IMR-90 (cell line): ENCODE data around the gene C1QTNF7. TPM values are rescaled to one million over a fixed set of nuclear protein-coding genes. Genes with fewer than 3 reads are reported as not detected.
A peak's percentile ranks its signal among the peaks of the same experiment; 100 is the strongest.

ENCODE experiments used
- ATAC-seq: fragments of 200-7000 bp; cut with Tn5 transposase; 2 replicates; pipeline ENCODE4 v1.9.1; 2020; ENCODE audit warnings: low read depth, mild to moderate bottlenecking, moderate library complexity
- BruUV-seq: library from RNA; stranded (reverse); fragments of 400-500 nt; replicated peaks from 2 replicates; lab custom pipeline; 2021; lab: Mats Ljungman, UMichigan
- CTCF ChIA-PET: fragments of 300-600 bp; formaldehyde crosslinking; extraction: SDS; loops from one replicate; lab custom pipeline; 2021; ENCODE audit warnings: antibody characterized with exemption; lab: Yijun Ruan, JAX
- POLR2A ChIA-PET: fragments of 300-600 bp; sonication (Branson Sonifier 250); formaldehyde crosslinking; loops from one replicate; lab custom pipeline; 2022; ENCODE audit warnings: antibody characterized with exemption; ENCODE audit not compliant: unreplicated experiment; lab: Charles Lee
- DNase-seq: peaks from one replicate; pipeline ENCODE4 v3.0.0; 2013
- H2AFZ ChIP-seq: replicated peaks from 2 replicates; pipeline ENCODE3; 2013; ENCODE audit warnings: low read length, mild to moderate bottlenecking; ENCODE audit not compliant: poor library complexity
- H2AK5ac ChIP-seq: 2 replicates; pipeline ENCODE4 v1.6.1; 2013; ENCODE audit warnings: low read depth, low read length, inconsistent platforms
- H2AK9ac ChIP-seq: replicated peaks from 2 replicates; pipeline ENCODE3; 2013; ENCODE audit warnings: mild to moderate bottlenecking, low read depth, low read length, moderate library complexity; ENCODE audit not compliant: poor library complexity
- H2BK120ac ChIP-seq: 2 replicates; pipeline ENCODE4 v1.6.1; 2013; ENCODE audit warnings: low read depth, low read length, inconsistent platforms
- H2BK15ac ChIP-seq: 3 replicates; pipeline ENCODE4 v1.6.1; 2013; ENCODE audit warnings: low read depth, low read length, inconsistent platforms
- H2BK20ac ChIP-seq: 2 replicates; pipeline ENCODE4 v1.6.1; 2013; ENCODE audit warnings: low read depth, mild to moderate bottlenecking, inconsistent platforms, low read length, moderate library complexity
- H2BK5ac ChIP-seq: 2 replicates; pipeline ENCODE4 v1.6.1; 2013; ENCODE audit warnings: mild to moderate bottlenecking, low read depth, low read length, inconsistent platforms; ENCODE audit not compliant: poor library complexity, severe bottlenecking
- H3K14ac ChIP-seq: replicated peaks from 2 replicates; pipeline ENCODE4 v1.6.1; 2013; ENCODE audit warnings: low read depth, low read length, inconsistent platforms
- H3K18ac ChIP-seq: 2 replicates; pipeline ENCODE4 v1.6.1; 2013; ENCODE audit warnings: low read depth, low read length, control low read depth
- H3K23ac ChIP-seq: 2 replicates; pipeline ENCODE4 v1.6.1; 2013; ENCODE audit warnings: low read depth, low read length, inconsistent platforms
- H3K27ac ChIP-seq: 2 replicates; pipeline ENCODE4 v1.5.1; 2013; ENCODE audit warnings: mild to moderate bottlenecking, control low read depth, low read length; ENCODE audit not compliant: insufficient read depth
- H3K27me3 ChIP-seq: 2 replicates; pipeline ENCODE4 v1.6.1; 2013; ENCODE audit warnings: low read length; ENCODE audit not compliant: control insufficient read depth, insufficient read depth
- H3K36me3 ChIP-seq: 2 replicates; pipeline ENCODE4 v1.6.1; 2013; ENCODE audit warnings: low read length, mixed read lengths; ENCODE audit not compliant: control insufficient read depth, insufficient read depth
- H3K4ac ChIP-seq: 2 replicates; pipeline ENCODE4 v1.6.1; 2013; ENCODE audit warnings: low read depth, low read length, inconsistent platforms
- H3K4me1 ChIP-seq: 2 replicates; pipeline ENCODE4 v1.6.1; 2013; ENCODE audit warnings: low read length, mixed read lengths; ENCODE audit not compliant: control insufficient read depth, insufficient read depth
- H3K4me2 ChIP-seq: 2 replicates; pipeline ENCODE4 v1.6.1; 2013; ENCODE audit warnings: low read depth, mild to moderate bottlenecking, control low read depth, low read length, moderate library complexity
- H3K4me3 ChIP-seq: 2 replicates; pipeline ENCODE4 v1.5.1; 2013; ENCODE audit warnings: low read depth, mild to moderate bottlenecking, control low read depth, low read length, moderate library complexity; ENCODE audit not compliant: insufficient read depth
- H3K56ac ChIP-seq: 2 replicates; pipeline ENCODE4 v1.6.1; 2013; ENCODE audit warnings: low read length, inconsistent platforms; ENCODE audit not compliant: insufficient read depth; ENCODE audit errors: extremely low read depth
- H3K79me1 ChIP-seq, 2 experiments: 2 replicates each; pipeline ENCODE4 v1.6.1; 2013; ENCODE audit warnings: low read length in 2 of 2, inconsistent platforms in 1 of 2, low read depth in 1 of 2
- H3K9ac ChIP-seq: 2 replicates; pipeline ENCODE4 v1.6.1; 2013; ENCODE audit warnings: low read depth, low read length, control low read depth
- H3K9me1 ChIP-seq: 2 replicates; pipeline ENCODE4 v1.6.1; 2013; ENCODE audit warnings: low read length, inconsistent platforms; ENCODE audit not compliant: insufficient read depth
- H3K9me3 ChIP-seq: 2 replicates; pipeline ENCODE4 v1.6.1; 2013; ENCODE audit warnings: low read length; ENCODE audit not compliant: control insufficient read depth, insufficient read depth
- H4K20me1 ChIP-seq: 2 replicates; pipeline ENCODE4 v1.6.1; 2013; ENCODE audit warnings: low read length, inconsistent platforms; ENCODE audit not compliant: insufficient read depth
- H4K5ac ChIP-seq: 2 replicates; pipeline ENCODE4 v1.6.1; 2013; ENCODE audit warnings: mild to moderate bottlenecking, low read depth, low read length, control low read depth
- H4K8ac ChIP-seq, 2 experiments: 2 replicates each; pipeline ENCODE4 v1.6.1; 2013; ENCODE audit warnings: low read depth in 2 of 2, low read length in 2 of 2, control low read depth in 1 of 2, inconsistent platforms in 1 of 2
- H4K91ac ChIP-seq: 2 replicates; pipeline ENCODE4 v1.6.1; 2013; ENCODE audit warnings: low read depth, low read length, inconsistent platforms; ENCODE audit not compliant: insufficient read depth
- BHLHE40 ChIP-seq: fragments of 150-350 bp; IDR thresholded peaks from 2 replicates; pipeline ENCODE4 v1.6.1; 2016; ENCODE audit warnings: mild to moderate bottlenecking, low read depth, low read length
- CEBPB ChIP-seq: IDR thresholded peaks from 2 replicates; pipeline ENCODE4 v1.6.1; 2012; ENCODE audit warnings: low read depth, low read length, improper control_type of control experiment
- CHD1 ChIP-seq: IDR thresholded peaks from 2 replicates; pipeline ENCODE4 v1.6.1; 2012; ENCODE audit warnings: low read depth, low read length, improper control_type of control experiment
- FOS ChIP-seq: fragments of 150-350 bp; IDR thresholded peaks from 2 replicates; pipeline ENCODE4 v1.6.1; 2016; ENCODE audit warnings: low read depth, low read length
- MAFK ChIP-seq: IDR thresholded peaks from 2 replicates; pipeline ENCODE4 v1.6.1; 2012; ENCODE audit warnings: low read depth, low read length, improper control_type of control experiment
- MAZ ChIP-seq: IDR thresholded peaks from 2 replicates; pipeline ENCODE4 v1.6.1; 2012; ENCODE audit warnings: low read depth, mild to moderate bottlenecking, low read length, improper control_type of control experiment, moderate library complexity, borderline replicate concordance
- MXI1 ChIP-seq: IDR thresholded peaks from 2 replicates; pipeline ENCODE4 v1.6.1; 2012; ENCODE audit warnings: low read depth, mild to moderate bottlenecking, low read length, moderate library complexity, borderline replicate concordance
- NFE2L2 ChIP-seq: fragments of 150-350 bp; IDR thresholded peaks from 2 replicates; pipeline ENCODE4 v1.6.1; 2016; ENCODE audit warnings: low read depth, mild to moderate bottlenecking, low read length
- POLR2A ChIP-seq: IDR thresholded peaks from 2 replicates; pipeline ENCODE4 v1.6.1; 2012; ENCODE audit warnings: mild to moderate bottlenecking, low read depth, low read length
- RAD21 ChIP-seq: IDR thresholded peaks from 2 replicates; pipeline ENCODE4 v1.6.1; 2012; ENCODE audit warnings: low read length, improper control_type of control experiment
- RCOR1 ChIP-seq: IDR thresholded peaks from 2 replicates; pipeline ENCODE4 v1.6.1; 2012; ENCODE audit warnings: mild to moderate bottlenecking, low read length, improper control_type of control experiment; ENCODE audit not compliant: insufficient replicate concordance
- RFX5 ChIP-seq: IDR thresholded peaks from 2 replicates; pipeline ENCODE4 v1.8.0; 2012; ENCODE audit warnings: low read depth, mild to moderate bottlenecking, low read length, moderate library complexity
- SMC3 ChIP-seq: fragments of 150-350 bp; IDR thresholded peaks from 2 replicates; pipeline ENCODE4 v1.6.1; 2016; ENCODE audit warnings: low read depth, mild to moderate bottlenecking, antibody characterized with exemption, low read length, moderate library complexity
- WGBS, 2 experiments: methylation state at CpG; one replicate each; pipeline versions ENCODE4 v1.1.5 to v1.1.7; 2013; ENCODE audit warnings: missing lambda C conversion rate in 2 of 2; ENCODE audit not compliant: insufficient read length in 1 of 2; ENCODE audit errors: extremely low coverage in 2 of 2; 5-methylcytosine and 5-hydroxymethylcytosine counted together
- dilution Hi-C: fragments of 300-500 bp; cut with HindIII; formaldehyde crosslinking; loops from one replicate; pipeline ENCODE4 v1.14.3; 2018; ENCODE audit warnings: low sequenced_read_pairs; ENCODE audit not compliant: unreplicated experiment
- in situ Hi-C: fragments of 300-500 bp; cut with MboI; formaldehyde crosslinking; loops from 3 replicates; pipeline ENCODE4 v1.14.3; 2019; ENCODE audit warnings: low sequenced_read_pairs, inconsistent platforms, mixed read lengths
- intact Hi-C: fragments of 100-400 bp; cut with micrococcal nuclease; formaldehyde crosslinking; loops from 2 replicates; pipeline ENCODE4 v1.10.0; 2022
- polyA plus RNA-seq, 3 experiments: library from polyadenylated mRNA; depleted of rRNA; stranded (reverse); fragments of >200 nt; gene quantifications; 2 replicates each; pipeline ENCODE4 v1.2.3, GENCODE V29; 2012; ENCODE audit warnings: low replicate concordance in 1 of 3
- total RNA-seq: library from RNA; depleted of rRNA; stranded (reverse); fragments of >200 nt; gene quantifications from 2 replicates; pipeline ENCODE4 v1.2.3, GENCODE V29; 2012
- TF ChIP-seq, protein P1 (sequence below): conservative IDR thresholded peaks from 2 replicates; pipeline ENCODE4 v1.5.1; 2012; ENCODE audit warnings: mild to moderate bottlenecking, low read depth, low read length, improper control_type of control experiment
- TF ChIP-seq, protein P2 (sequence below): fragments of 150-350 bp; IDR thresholded peaks from 2 replicates; pipeline ENCODE4 v1.6.1; 2016; ENCODE audit warnings: low read depth, mild to moderate bottlenecking, low read length, moderate library complexity, borderline replicate concordance
- TF ChIP-seq, protein P3 (sequence below): fragments of 150-350 bp; IDR thresholded peaks from 2 replicates; pipeline ENCODE4 v1.6.1; 2017; ENCODE audit warnings: mild to moderate bottlenecking, antibody characterized with exemption, low read length, low read depth

The C1QTNF7 gene
- total and polyA plus RNA-seq, 2 of the 4 experiments (the other 2 are of a cell fraction), result 0.12 to 0.18 TPM

DNA sequence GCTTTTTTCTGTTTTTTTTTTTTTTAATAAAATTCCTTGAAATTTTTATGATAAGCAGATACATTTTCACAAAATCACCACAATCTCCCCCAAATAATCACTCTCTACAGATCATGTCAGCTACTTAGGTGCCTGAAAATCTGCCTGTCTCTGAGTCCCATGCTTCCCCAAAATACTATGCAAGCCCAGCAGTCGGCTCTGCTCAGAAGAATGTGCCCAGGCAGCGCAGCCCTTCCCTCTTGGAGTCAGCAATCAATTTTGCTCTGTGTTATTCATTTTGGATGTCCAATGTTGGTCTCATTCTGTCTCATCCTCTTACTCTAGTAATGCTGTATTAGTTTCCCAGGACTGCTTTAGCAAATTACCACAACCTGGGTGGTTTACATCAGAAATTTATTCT lies 24.9 kb upstream of the C1QTNF7 start:
- Histone ChIP-seq H2AFZ (peak overlapping the region; percentile 58), H3K27me3 (no peaks in the 10 kb centered on the region), H3K27ac (peak overlapping the region; percentile 78; the same call in 1 of the 2 replicates), H2BK120ac (peak overlapping the region; percentile 92), H3K18ac (peak overlapping the region; percentile 93), H2BK15ac (peak overlapping the region; percentile 85), H3K9ac (peak overlapping the region; percentile 39; the same call in 1 of the 2 replicates), H3K56ac (peak overlapping the region; percentile 55; the same call in 1 of the 2 replicates), H3K4ac (peak overlapping the region; percentile 80), H3K4me2 (no peak overlapping the region), H4K5ac (peak overlapping the region; percentile 91), H2BK5ac (peak overlapping the region; percentile 82), H4K20me1 (no peaks in the 10 kb centered on the region), H3K36me3 (no peaks in the 10 kb centered on the region), H3K9me3 (no peaks in the 10 kb centered on the region), H4K91ac (peak overlapping the region; percentile 83), H3K9me1 (peaks cover 8% of the 10 kb centered on the region; the same call in 1 of the 2 replicates), H4K8ac (peak overlapping the region; percentile 22 to 85), H2AK5ac (peak overlapping the region; percentile 67), H3K14ac (peak overlapping the region; percentile 88), H2BK20ac (peak overlapping the region; percentile 93), H3K79me1 (no peaks in the 10 kb centered on the region), H3K4me3 (no peak overlapping the region), H2AK9ac (peak overlapping the region; percentile 49), H3K23ac (peak overlapping the region; percentile 67), H3K4me1 (peaks cover 19% of the 10 kb centered on the region)
- dilution Hi-C loops (no loop called here), intact Hi-C loops (loop anchor here (2.0 to 5.0 kb wide), 2 partner anchors 54 to 61 kb away; no protein-coding TSS in a partner anchor), in situ Hi-C loops (no loop called here)
- DNase-seq (no peak), ATAC-seq (no peak)
- ChIA-PET POLR2A (no interaction called here), CTCF (no interaction called here)
- TF ChIP-seq RAD21, result no peak
- TF ChIP-seq, protein P1, sequence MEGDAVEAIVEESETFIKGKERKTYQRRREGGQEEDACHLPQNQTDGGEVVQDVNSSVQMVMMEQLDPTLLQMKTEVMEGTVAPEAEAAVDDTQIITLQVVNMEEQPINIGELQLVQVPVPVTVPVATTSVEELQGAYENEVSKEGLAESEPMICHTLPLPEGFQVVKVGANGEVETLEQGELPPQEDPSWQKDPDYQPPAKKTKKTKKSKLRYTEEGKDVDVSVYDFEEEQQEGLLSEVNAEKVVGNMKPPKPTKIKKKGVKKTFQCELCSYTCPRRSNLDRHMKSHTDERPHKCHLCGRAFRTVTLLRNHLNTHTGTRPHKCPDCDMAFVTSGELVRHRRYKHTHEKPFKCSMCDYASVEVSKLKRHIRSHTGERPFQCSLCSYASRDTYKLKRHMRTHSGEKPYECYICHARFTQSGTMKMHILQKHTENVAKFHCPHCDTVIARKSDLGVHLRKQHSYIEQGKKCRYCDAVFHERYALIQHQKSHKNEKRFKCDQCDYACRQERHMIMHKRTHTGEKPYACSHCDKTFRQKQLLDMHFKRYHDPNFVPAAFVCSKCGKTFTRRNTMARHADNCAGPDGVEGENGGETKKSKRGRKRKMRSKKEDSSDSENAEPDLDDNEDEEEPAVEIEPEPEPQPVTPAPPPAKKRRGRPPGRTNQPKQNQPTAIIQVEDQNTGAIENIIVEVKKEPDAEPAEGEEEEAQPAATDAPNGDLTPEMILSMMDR, result no peak
- no peak for TF ChIP-seq POLR2A
- TF ChIP-seq SMC3, result no peak
- no peak for TF ChIP-seq MAFK
- TF ChIP-seq, protein P2, sequence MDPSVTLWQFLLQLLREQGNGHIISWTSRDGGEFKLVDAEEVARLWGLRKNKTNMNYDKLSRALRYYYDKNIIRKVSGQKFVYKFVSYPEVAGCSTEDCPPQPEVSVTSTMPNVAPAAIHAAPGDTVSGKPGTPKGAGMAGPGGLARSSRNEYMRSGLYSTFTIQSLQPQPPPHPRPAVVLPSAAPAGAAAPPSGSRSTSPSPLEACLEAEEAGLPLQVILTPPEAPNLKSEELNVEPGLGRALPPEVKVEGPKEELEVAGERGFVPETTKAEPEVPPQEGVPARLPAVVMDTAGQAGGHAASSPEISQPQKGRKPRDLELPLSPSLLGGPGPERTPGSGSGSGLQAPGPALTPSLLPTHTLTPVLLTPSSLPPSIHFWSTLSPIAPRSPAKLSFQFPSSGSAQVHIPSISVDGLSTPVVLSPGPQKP, result no peak
- no peak for TF ChIP-seq MXI1
- no peak for TF ChIP-seq FOS
- no peak for TF ChIP-seq CEBPB
- no peak for TF ChIP-seq MAZ
- TF ChIP-seq RCOR1, result no peak
- TF ChIP-seq NFE2L2, result no peak
- no peak for TF ChIP-seq CHD1
- no peak for TF ChIP-seq BHLHE40
- TF ChIP-seq RFX5, result no peak
- TF ChIP-seq, protein P3, sequence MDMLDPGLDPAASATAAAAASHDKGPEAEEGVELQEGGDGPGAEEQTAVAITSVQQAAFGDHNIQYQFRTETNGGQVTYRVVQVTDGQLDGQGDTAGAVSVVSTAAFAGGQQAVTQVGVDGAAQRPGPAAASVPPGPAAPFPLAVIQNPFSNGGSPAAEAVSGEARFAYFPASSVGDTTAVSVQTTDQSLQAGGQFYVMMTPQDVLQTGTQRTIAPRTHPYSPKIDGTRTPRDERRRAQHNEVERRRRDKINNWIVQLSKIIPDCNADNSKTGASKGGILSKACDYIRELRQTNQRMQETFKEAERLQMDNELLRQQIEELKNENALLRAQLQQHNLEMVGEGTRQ, result no peak
- no TSS peak for BruUV-seq
- WGBS, 2 experiments, result no CpG with 5 or more reads among the region's 2 CpGs
